Kidney epithelial cell (primary cell): ENCODE measurements around the gene PPA2. TPM values are rescaled to one million over a fixed set of nuclear protein-coding genes. Genes with fewer than 3 reads are reported as not detected.
"Not testable (repeated sequence)": the region's sequence is repeated elsewhere in the genome, so short reads cannot be mapped to it uniquely, and the experiment has no call there.

Experiments used
- DNase-seq: peaks from one replicate; pipeline ENCODE4 v3.0.0-alpha.2; 2010; ENCODE audit warnings: low read depth
- H3K27me3 ChIP-seq: 2 replicates; pipeline ENCODE4 v1.6.0; 2011; ENCODE audit warnings: low read length; ENCODE audit not compliant: control insufficient read depth, insufficient read depth
- H3K36me3 ChIP-seq: 2 replicates; pipeline ENCODE4 v1.5.1; 2011; ENCODE audit warnings: low read length; ENCODE audit not compliant: control insufficient read depth, insufficient read depth
- H3K4me3 ChIP-seq: 2 replicates; pipeline ENCODE4 v1.5.1; 2011; ENCODE audit warnings: low read depth, mild to moderate bottlenecking, control low read depth, low read length
- CTCF ChIP-seq: IDR thresholded peaks from 2 replicates; pipeline ENCODE4 v1.5.1; 2011; ENCODE audit warnings: mild to moderate bottlenecking, moderate library complexity, low read length, control low read depth, inconsistent platforms; ENCODE audit not compliant: insufficient read depth, poor library complexity, severe bottlenecking
- total RNA-seq: library from RNA; depleted of rRNA; stranded (reverse); fragments of >200 nt; gene quantifications from 2 replicates; pipeline ENCODE4 v1.2.3, GENCODE V29; 2015

The PPA2 gene
- total RNA-seq, 1 donor from 2014 or later: 96.3 TPM

- no peak for DNase-seq
- H3K4me3 ChIP-seq: no peak overlapping the region
- no peaks in the 10 kb centered on the region for H3K27me3 ChIP-seq
- peaks cover 1% of the 10 kb centered on the region for H3K36me3 ChIP-seq
- TF ChIP-seq CTCF: no peak
These were observed 11.3 kb downstream of the PPA2 start for GRCh38 chr4:105462576-105462975.

- Histone ChIP-seq H3K27me3 (no peaks in the 10 kb centered on the region), H3K4me3 (no peak overlapping the region), H3K36me3 (peaks cover 1% of the 10 kb centered on the region)
- TF ChIP-seq CTCF: no peak
- no peak for DNase-seq
These were observed 12.1 kb downstream of the PPA2 start for GRCh38 chr4:105461621-105462382.

GRCh38 chr4:105461221-105461620, 12.6 kb downstream of the PPA2 start:
- TF ChIP-seq CTCF: no peak
- Histone ChIP-seq H3K27me3 (no peaks in the 10 kb centered on the region), H3K4me3 (no peak overlapping the region), H3K36me3 (no peaks in the 10 kb centered on the region)
- no peak for DNase-seq

- no peak for DNase-seq
- Histone ChIP-seq H3K36me3 (no peaks in the 10 kb centered on the region), H3K27me3 (no peaks in the 10 kb centered on the region), H3K4me3 (no peak overlapping the region)
- no peak for TF ChIP-seq CTCF
These were observed 13.6 kb downstream of the PPA2 start for GRCh38 chr4:105460306-105460705.

GRCh38 chr4:105458541-105458940, 15.3 kb downstream of the PPA2 start:
- not testable (repeated sequence) for H3K36me3 ChIP-seq, DNase-seq, H3K27me3 ChIP-seq, H3K4me3 ChIP-seq

GRCh38 chr4:105458001-105458400, 15.9 kb downstream of the PPA2 start:
- Histone ChIP-seq H3K27me3 (no peaks in the 10 kb centered on the region), H3K36me3 (no peaks in the 10 kb centered on the region), H3K4me3 (no peak overlapping the region)
- TF ChIP-seq CTCF: no peak
- DNase-seq: no peak
